K562 (cell line): Measurements from ENCODE around the gene CD274. TPM values are rescaled to one million over a fixed set of nuclear protein-coding genes. Genes with fewer than 3 reads are reported as not detected.

Experiments
- ATAC-seq: fragments of 200-7000 bp; cut with Tn5 transposase; 3 replicates; pipeline ENCODE4 v1.9.1; 2020; ENCODE audit warnings: moderate library complexity
- BruUV-seq: library from RNA; stranded (reverse); fragments of 400-500 nt; replicated peaks from 2 replicates; lab custom pipeline; 2021; lab: Mats Ljungman, UMichigan
- CTCF ChIA-PET: fragments of 300-600 bp; formaldehyde crosslinking; extraction: SDS; loops from one replicate; lab custom pipeline; 2021; ENCODE audit warnings: low intra/inter-chr PET ratio; lab: Yijun Ruan, JAX
- POLR2A ChIA-PET: fragments of 300-600, 350-650 bp; sonication (Branson Sonifier 250); formaldehyde crosslinking; extraction: SDS; loops from one replicate; lab custom pipeline; 2021; ENCODE audit warnings: antibody characterized with exemption, inconsistent platforms; lab: Yijun Ruan, JAX
- DNase-seq, 4 experiments: peaks; one replicate each; pipeline versions ENCODE4 v3.0.0 to v3.0.0-alpha.2; 2011 to 2018; ENCODE audit warnings: low spot score in 3 of 4, mixed read lengths in 3 of 4; ENCODE audit errors: extremely low read depth in 1 of 4
- FAIRE-seq: peaks from 2 replicates; lab custom pipeline; 2011; peaks lifted over from hg19 to GRCh38; lab: Jason Lieb, UNC
- H2AFZ ChIP-seq: 2 replicates; pipeline ENCODE4 v1.6.0; 2011; ENCODE audit warnings: low read depth, low read length, control low read depth, inconsistent platforms
- H3K27ac ChIP-seq: fragments of 200-600 bp; 3 replicates; pipeline ENCODE4 v1.8.0; 2011; ENCODE audit warnings: low read depth, mild to moderate bottlenecking, control low read depth, inconsistent platforms, low read length, moderate library complexity, mixed read lengths; ENCODE audit errors: extremely low read depth
- H3K27me3 ChIP-seq, 2 experiments: fragments of 300-600 bp in 1 of 2; 2 replicates in 1 of 2; 3 replicates in 1 of 2; pipeline versions ENCODE4 v1.6.0 to v1.8.0; 2011; ENCODE audit warnings: inconsistent platforms in 2 of 2, low read length in 2 of 2, mild to moderate bottlenecking in 1 of 2, mixed read lengths in 1 of 2, moderate library complexity in 1 of 2; ENCODE audit not compliant: control insufficient read depth in 2 of 2, insufficient read depth in 2 of 2
- H3K36me3 ChIP-seq: fragments of 300-600 bp; 3 replicates; pipeline ENCODE4 v1.8.0; 2011; ENCODE audit warnings: mild to moderate bottlenecking, low read length, inconsistent platforms; ENCODE audit not compliant: control insufficient read depth, insufficient read depth
- H3K4me1 ChIP-seq, 2 experiments: fragments of 200-600 bp in 1 of 2; replicated peaks in 1 of 2; 2 replicates in 1 of 2; 3 replicates in 1 of 2; pipeline versions ENCODE4 v1.5.1 to v1.8.0; 2011; ENCODE audit warnings: inconsistent platforms in 2 of 2, low read length in 2 of 2, mild to moderate bottlenecking in 1 of 2, mixed read lengths in 1 of 2, moderate library complexity in 1 of 2; ENCODE audit not compliant: control insufficient read depth in 2 of 2, insufficient read depth in 2 of 2
- H3K4me2 ChIP-seq: 2 replicates; pipeline ENCODE4 v1.6.1; 2011; ENCODE audit warnings: low read length, control low read depth, inconsistent platforms, mixed read lengths; ENCODE audit not compliant: insufficient read depth
- H3K4me3 ChIP-seq: fragments of 200-600 bp; sonication (generic), shearing (Covaris generic); 2 replicates; pipeline ENCODE4 v1.5.1; 2016; ENCODE audit warnings: control low read depth, inconsistent platforms
- H3K79me2 ChIP-seq: fragments of 200-600 bp; 3 replicates; pipeline ENCODE4 v1.8.0; 2011; ENCODE audit warnings: low read length, inconsistent platforms; ENCODE audit not compliant: control insufficient read depth, insufficient read depth
- H3K9ac ChIP-seq, 2 experiments: 2 replicates each; pipeline versions ENCODE4 v1.6.0 to v1.6.1; 2011; ENCODE audit warnings: low read depth in 2 of 2, low read length in 2 of 2, control low read depth in 1 of 2, inconsistent platforms in 1 of 2, mild to moderate bottlenecking in 1 of 2, mixed read lengths in 1 of 2; ENCODE audit not compliant: insufficient read depth in 1 of 2
- H3K9me1 ChIP-seq: one replicate; pipeline ENCODE4 v1.6.0; 2011; ENCODE audit warnings: inconsistent platforms, mild to moderate bottlenecking, low read length, moderate library complexity; ENCODE audit not compliant: control insufficient read depth, insufficient read depth
- H3K9me3 ChIP-seq: replicated peaks from 2 replicates; pipeline ENCODE4 v1.5.1; 2011; ENCODE audit warnings: low read depth, low read length, inconsistent platforms; ENCODE audit not compliant: control insufficient read depth, insufficient read depth
- H4K20me1 ChIP-seq: replicated peaks from 2 replicates; pipeline ENCODE4 v1.6.1; 2011; ENCODE audit warnings: low read length, inconsistent platforms, mixed read lengths; ENCODE audit not compliant: control insufficient read depth, insufficient read depth
- RBM22 ChIP-seq: fragments of 200-400 bp; formaldehyde crosslinking; IDR thresholded peaks from 2 replicates; pipeline ENCODE4 v1.6.1; 2018; ENCODE audit warnings: low read length, low read depth; ENCODE audit not compliant: poor library complexity, severe bottlenecking
- WGBS: fragments of 100-300 bp; shearing (Covaris generic); methylation state at CpG from one replicate; pipeline ENCODE4 v1.1.6; 2016; ENCODE audit warnings: low coverage, mixed read lengths; ENCODE audit not compliant: insufficient coverage; ENCODE audit errors: missing lambda C conversion rate; 5-methylcytosine and 5-hydroxymethylcytosine counted together
- in situ Hi-C: fragments of 300-500 bp; cut with MboI; formaldehyde crosslinking; loops from 4 replicates; pipeline ENCODE4 v1.15.0; 2018; ENCODE audit warnings: inconsistent platforms, mixed read lengths
- intact Hi-C: fragments of 100-400 bp; cut with micrococcal nuclease; formaldehyde crosslinking; loops from 2 replicates; pipeline ENCODE4 v1.14.2; 2022
- polyA plus RNA-seq, 8 experiments: library from polyadenylated mRNA; depleted of rRNA in 4 of 8; stranded (reverse) in 5 of 8; unstranded in 3 of 8; fragments of >200 nt; fragmentation: Nextera tagmentation in 2 of 8; fragmentation: Illumina TruSeq in 1 of 8; extraction: Ambion mirVana in 2 of 8; extraction: Trizol in 1 of 8; gene quantifications; 2 replicates each; pipeline versions ENCODE4 v1.2.1 to v1.2.3, GENCODE V29; 2011 to 2014; ENCODE audit warnings: inconsistent platforms in 1 of 8, missing spikeins in 1 of 8
- total RNA-seq, 7 experiments: library from RNA; depleted of rRNA in 6 of 7; stranded (reverse); fragments of >200 nt in 6 of 7; fragmentation: Illumina TruSeq in 2 of 7; extraction: Trizol in 2 of 7; gene quantifications; 2 replicates each; pipeline versions ENCODE4 v1.2.1 to v1.2.3, GENCODE V29; 2011 to 2021; ENCODE audit warnings: low replicate concordance in 1 of 7
- TF ChIP-seq, protein P1 (sequence below): IDR thresholded peaks from 3 replicates; pipeline ENCODE4 v1.6.1; 2011; ENCODE audit warnings: borderline replicate concordance, mild to moderate bottlenecking; ENCODE audit not compliant: insufficient read length, insufficient read depth

Gene CD274
- total and polyA plus RNA-seq, 9 of the 15 experiments (the other 6 are each of a cell fraction or from before 2014, with no cell fraction given), result 0.07 to 0.51 (median 0.30) TPM; not detected in 1

DNA sequence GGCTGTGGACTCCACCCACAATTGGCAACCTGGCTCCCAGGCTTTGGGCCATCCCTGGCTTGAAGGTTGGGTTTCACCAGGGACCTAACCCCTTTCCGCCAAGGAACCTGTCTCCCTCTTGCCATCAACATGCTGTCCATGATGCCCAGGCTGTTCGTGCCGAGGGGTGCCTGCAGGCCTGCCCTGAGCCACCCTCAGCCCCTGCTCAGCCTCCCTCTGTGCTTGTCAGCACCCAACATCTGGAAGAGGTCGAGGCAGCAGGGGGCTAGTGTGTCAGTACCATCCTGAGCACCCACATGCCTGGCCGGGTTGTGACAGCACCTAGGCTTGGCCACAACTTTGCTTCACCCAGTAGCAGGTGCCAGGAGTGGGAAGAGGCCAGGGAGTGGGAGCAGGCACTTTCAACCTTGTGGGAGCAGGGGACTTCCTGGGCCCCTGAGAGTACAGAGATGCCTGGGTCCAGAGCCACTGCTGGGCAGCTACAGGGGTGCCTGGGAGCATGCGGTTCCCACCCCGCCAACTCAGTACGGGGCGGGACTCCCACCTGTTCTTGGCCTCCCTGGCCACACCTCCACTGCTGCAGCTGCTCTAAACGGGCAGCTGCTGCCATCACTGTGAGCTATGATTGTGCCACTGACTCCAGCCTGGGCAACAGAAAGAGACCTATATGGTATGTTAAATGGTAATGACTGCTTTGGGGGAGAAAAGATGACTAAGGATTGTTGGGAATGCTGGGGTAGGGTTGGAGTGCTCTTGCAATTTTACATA lies 66.3 kb downstream of the CD274 start (continued):
- no peak for TF ChIP-seq RBM22

DNA sequence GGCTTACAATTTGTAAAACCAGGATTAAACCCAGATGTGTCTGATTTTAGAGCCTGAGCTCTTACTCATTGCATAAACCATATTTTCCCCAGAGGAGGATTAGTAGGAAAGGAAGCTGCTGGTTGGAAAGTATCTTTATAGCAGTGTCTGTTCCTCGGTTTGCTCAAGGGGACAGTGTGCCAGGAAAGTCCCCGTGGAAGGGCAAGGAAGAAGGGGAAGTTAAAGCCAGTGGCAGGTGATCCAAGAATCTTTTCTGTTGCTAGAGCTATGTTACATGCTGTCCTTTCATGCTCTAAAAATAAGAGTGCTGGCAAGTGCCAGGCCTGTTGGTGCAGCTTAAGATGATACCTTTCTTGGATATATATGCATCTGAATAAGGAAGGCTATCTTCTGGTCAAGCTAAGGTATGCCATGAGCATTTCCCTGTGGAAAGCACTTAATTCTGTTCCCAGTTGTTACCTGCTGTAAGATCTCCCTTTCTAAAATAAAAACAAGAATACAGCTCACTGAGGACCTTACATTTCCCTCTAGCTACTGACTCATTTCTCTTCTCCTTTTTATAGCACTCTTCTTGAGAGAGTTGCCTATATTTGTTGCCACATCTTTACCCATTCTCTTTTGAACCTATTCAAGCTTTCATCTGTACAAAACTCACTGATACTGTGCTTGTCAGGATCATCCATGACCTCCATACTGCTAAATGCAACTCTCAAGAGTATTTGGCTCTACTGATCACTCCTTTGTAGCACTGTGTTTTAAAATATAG lies 68.0 kb downstream of the CD274 start:
- FAIRE-seq, result no peak

More for the DNA sequence above, 68.0 kb downstream of the CD274 start:
- Histone ChIP-seq H3K4me2 (no peak overlapping the region), H2AFZ (no peak overlapping the region), H3K9me1 (no peaks in the 10 kb centered on the region), H3K27ac (no peak overlapping the region), H3K9ac (no peak overlapping the region), H3K36me3 (no peaks in the 10 kb centered on the region), H3K9me3 (no peaks in the 10 kb centered on the region), H3K79me2 (no peaks in the 10 kb centered on the region), H3K27me3 (no peaks in the 10 kb centered on the region), H3K4me1 (no peaks in the 10 kb centered on the region), H4K20me1 (no peaks in the 10 kb centered on the region), H3K4me3 (no peak overlapping the region)
- 0% methylated on average over 1 of the region's 2 CpGs for WGBS
- BruUV-seq, result no TSS peak
- ATAC-seq, result no peak
- intact Hi-C loops, result no loop called here
- POLR2A ChIA-PET, result interaction anchor here (1.3 kb wide), 1 partner anchor 17 kb away, joined by 5 read pairs; no protein-coding TSS in a partner anchor
- no peak for DNase-seq
- TF ChIP-seq, protein P1, sequence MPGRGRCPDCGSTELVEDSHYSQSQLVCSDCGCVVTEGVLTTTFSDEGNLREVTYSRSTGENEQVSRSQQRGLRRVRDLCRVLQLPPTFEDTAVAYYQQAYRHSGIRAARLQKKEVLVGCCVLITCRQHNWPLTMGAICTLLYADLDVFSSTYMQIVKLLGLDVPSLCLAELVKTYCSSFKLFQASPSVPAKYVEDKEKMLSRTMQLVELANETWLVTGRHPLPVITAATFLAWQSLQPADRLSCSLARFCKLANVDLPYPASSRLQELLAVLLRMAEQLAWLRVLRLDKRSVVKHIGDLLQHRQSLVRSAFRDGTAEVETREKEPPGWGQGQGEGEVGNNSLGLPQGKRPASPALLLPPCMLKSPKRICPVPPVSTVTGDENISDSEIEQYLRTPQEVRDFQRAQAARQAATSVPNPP, result no peak
- in situ Hi-C loops, result no loop called here
- CTCF ChIA-PET, result no interaction called here
